Measurements from ENCODE around the gene CRHR1.
"Not testable (repeated sequence)": the region's sequence is repeated elsewhere in the genome, so short reads cannot be mapped to it uniquely, and the experiment has no call there.

Gene CRHR1

DNA sequence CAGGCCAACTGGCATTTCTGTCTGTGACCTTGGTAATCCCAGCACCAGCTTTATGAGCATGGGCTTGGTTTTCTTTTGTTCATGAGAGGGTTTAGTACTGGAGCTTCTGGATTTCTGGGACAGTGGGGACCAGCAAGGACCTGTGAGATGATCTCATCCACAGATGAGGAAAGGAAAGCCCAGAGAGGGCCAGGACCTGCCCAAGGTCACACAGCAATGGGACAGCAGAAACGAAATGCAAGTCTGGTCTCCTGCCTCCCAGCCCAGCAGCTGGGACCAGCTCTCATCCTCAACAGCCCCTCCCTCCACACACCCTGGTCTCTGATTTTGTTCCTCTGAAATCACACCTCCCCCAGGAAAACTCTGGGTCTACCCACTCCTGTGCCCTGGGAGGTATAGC lies 67.8 kb downstream of the CRHR1 start:
- peaks cover 0 to 8% (median 0%) of the 10 kb centered on the region in 11 experiments; a peak in 2 of 22 replicates for H3K27me3 ChIP-seq

DNA sequence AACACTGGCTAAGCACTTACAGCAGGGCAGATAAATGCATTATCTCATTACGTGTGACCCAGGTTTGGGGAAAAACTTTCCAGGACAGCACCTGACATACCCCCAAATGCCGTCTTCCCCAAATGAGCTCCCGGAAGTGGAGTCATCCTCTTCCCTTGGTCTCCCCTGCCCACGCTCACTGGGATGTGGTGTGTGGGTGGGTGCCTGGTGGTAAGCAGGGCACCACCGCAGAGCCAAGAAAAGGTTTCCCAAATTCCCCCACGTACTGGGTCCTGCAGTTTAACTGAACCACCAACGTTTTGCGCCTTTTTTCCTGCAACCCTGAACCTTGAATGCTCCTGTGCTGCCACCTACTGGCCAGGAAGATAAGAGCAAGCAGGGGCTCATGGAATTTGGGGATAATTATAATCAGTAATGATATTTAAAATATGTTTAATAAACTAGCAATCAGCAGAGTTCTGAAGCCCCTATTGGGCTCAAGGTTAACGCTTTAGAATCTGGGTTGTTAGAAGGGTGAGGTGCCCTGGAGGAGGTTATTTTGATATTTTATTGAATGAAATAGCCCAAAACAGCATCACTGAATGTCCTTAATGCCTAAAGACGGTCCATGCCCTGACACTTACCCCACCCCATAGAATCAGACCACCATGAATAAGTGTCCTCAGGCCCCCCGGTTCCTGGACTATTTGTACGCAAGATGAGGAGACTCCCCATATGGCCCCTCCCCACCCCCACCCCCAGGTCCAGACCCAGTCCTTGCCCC lies 68.6 kb downstream of the CRHR1 start:
- Histone ChIP-seq H3K27me3 (peaks cover 0 to 8% (median 0%) of the 10 kb centered on the region in 11 experiments; a peak in 2 of 22 replicates), H4K20me1 (peaks cover 0 to 34% (median 0%) of the 10 kb centered on the region in 11 experiments; a peak in 5 of 22 replicates), H3K4me2 (peak overlapping the region in 6 of 11 experiments; percentile 9 to 49 (median 20); a peak in 5 of 22 replicates), H3K9ac (no peak overlapping the region), H3K27ac (no peak overlapping the region), H3K4me3 (no peak overlapping the region), H3K36me3 (no peaks in the 10 kb centered on the region), H3K9me3 (replicated peaks in 1 of 11) (no peaks in the 10 kb centered on the region), H3K4me1 (peaks cover 0 to 8% (median 2%) of the 10 kb centered on the region in 10 experiments; a peak in 5 of 20 replicates)
- TF ChIP-seq Cebpa-rat (IDR thresholded peaks at IDR 0.05): no peak

More for the DNA sequence above, 67.8 kb downstream of the CRHR1 start:
- H3K4me1 ChIP-seq: peaks cover 0 to 8% (median 2%) of the 10 kb centered on the region in 10 experiments; a peak in 5 of 20 replicates
- H3K9ac ChIP-seq: no peak overlapping the region; a peak in 1 of 22 replicates
- H3K4me2 ChIP-seq: peak overlapping the region in 3 of 11 experiments; percentile 1 to 38 (median 15); a peak in 2 of 22 replicates
- no peaks in the 10 kb centered on the region for H3K36me3 ChIP-seq
- peaks cover 0 to 34% (median 0%) of the 10 kb centered on the region in 11 experiments; a peak in 5 of 22 replicates for H4K20me1 ChIP-seq
- no peaks in the 10 kb centered on the region for H3K9me3 ChIP-seq (replicated peaks in 1 of 11)
- H3K27ac ChIP-seq: no peak overlapping the region
- no peak overlapping the region for H3K4me3 ChIP-seq
- no peak for TF ChIP-seq Cebpa-rat (IDR thresholded peaks at IDR 0.05)

DNA sequence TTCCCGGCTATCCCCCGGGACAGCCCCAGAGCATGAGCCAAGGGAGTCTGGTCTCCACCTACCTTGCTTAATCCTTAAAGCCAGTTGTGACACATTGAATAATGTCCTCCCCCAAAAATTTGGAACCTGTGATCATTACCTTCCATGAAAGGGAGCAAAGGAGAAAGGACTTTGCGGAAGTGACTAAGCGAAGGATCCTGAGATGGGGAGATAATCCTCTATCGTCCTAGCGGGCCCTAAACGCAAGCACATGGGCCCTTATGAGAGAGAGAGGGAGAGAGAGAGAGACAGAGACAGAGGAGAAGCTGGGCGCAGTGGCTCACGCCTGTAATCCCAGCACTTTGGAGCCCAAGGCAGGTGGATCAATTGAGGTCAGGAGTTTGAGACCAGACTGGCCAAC lies 70.1 kb downstream of the CRHR1 start:
- peaks cover 0 to 8% (median 2%) of the 10 kb centered on the region in 10 experiments; a peak in 5 of 20 replicates for H3K4me1 ChIP-seq
- TF ChIP-seq Cebpa-rat (IDR thresholded peaks at IDR 0.05): no peak
- peaks cover 0 to 28% (median 0%) of the 10 kb centered on the region in 11 experiments; a peak in 6 of 22 replicates for H4K20me1 ChIP-seq
- H3K4me2 ChIP-seq: no peak overlapping the region
- no peak overlapping the region for H3K4me3 ChIP-seq
- H3K9me3 ChIP-seq (replicated peaks in 1 of 11): no peaks in the 10 kb centered on the region
- H3K27me3 ChIP-seq: peaks cover 0 to 8% (median 0%) of the 10 kb centered on the region in 11 experiments; a peak in 2 of 22 replicates
- H3K27ac ChIP-seq: no peak overlapping the region
- H3K36me3 ChIP-seq: no peaks in the 10 kb centered on the region
- no peak overlapping the region for H3K9ac ChIP-seq

DNA sequence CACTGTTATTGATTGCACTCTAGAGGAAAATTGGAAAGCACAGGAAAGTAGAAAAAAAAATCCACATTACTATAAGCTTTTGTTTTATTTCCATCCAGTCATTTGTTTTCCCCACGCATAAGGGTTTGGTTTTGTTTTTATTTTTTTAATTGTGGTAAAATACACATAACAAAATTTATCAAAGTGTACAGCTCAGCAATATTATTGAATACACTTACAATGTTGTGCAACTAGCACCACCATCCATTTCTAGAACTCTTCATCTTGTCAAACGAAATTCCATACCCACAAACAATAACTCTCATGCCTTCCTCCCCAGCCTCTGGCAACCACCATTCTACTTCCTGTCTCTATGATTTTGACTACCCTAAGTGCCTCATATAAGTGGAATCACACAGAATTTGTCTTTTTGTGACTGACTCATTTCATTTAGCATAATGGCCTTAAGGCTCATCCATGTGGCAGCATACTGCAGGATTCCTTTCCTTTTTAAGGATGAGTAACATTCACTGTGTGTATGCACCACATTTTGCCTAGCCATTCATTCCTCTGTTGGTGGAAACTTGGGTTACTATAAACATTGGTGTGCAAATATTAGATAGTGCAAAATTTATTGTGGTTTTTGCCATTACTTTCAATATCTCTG lies 71.7 kb downstream of the CRHR1 start:
- no peaks in the 10 kb centered on the region for H3K36me3 ChIP-seq
- H3K9ac ChIP-seq: no peak overlapping the region
- no peak overlapping the region for H3K27ac ChIP-seq
- H4K20me1 ChIP-seq: peaks cover 0 to 24% (median 0%) of the 10 kb centered on the region in 11 experiments; a peak in 4 of 22 replicates
- peaks cover 0 to 8% (median 0%) of the 10 kb centered on the region in 11 experiments; a peak in 2 of 22 replicates for H3K27me3 ChIP-seq
- no peak for TF ChIP-seq Cebpa-rat (IDR thresholded peaks at IDR 0.05)
- H3K4me1 ChIP-seq: peaks cover 0 to 8% (median 2%) of the 10 kb centered on the region in 10 experiments; a peak in 5 of 20 replicates
- H3K4me3 ChIP-seq: no peak overlapping the region
- no peaks in the 10 kb centered on the region for H3K9me3 ChIP-seq (replicated peaks in 1 of 11)
- H3K4me2 ChIP-seq: no peak overlapping the region

DNA sequence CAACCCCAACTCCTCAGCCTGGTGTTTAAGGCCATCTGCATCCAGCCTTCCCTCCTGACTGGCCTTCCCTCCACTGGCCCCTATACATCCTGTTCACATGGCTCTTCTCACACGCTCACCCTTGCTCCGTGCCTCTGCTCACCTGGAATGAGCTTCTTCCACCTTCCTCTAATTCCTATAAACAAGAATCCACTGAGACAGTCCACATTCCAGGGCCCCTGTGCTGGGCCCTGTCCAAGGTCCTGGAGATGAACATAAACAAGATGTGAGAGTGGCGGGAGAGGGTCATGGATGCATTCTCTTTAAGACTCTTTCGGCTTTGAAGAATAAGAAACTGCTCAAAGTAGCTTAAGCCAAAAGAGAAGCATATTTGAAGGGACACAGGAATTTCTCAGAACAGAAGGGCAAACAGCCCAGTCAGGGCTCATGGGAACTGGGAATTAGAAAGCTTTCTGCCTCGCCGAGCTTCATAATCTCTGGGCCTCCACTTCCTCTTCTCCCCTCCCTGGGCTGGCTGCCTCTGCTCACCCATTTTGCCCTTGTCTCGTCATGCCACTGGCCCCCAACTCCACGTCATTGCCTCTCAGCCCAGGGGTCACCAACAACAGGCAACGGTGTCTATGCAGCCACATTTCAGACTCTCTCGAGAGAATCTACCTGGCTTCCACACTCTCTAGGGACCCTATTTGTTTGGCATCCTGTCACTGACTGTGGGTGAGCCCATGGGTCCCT lies 74.0 kb downstream of the CRHR1 start:
- Histone ChIP-seq H3K9ac (no peak overlapping the region), H3K36me3 (no peaks in the 10 kb centered on the region), H3K4me2 (no peak overlapping the region), H3K4me3 (no peak overlapping the region), H4K20me1 (peaks cover 0 to 10% (median 0%) of the 10 kb centered on the region in 11 experiments; a peak in 2 of 22 replicates), H3K4me1 (peaks cover 0 to 1% (median 0%) of the 10 kb centered on the region in 10 experiments; a peak in 1 of 20 replicates), H3K27ac (no peak overlapping the region), H3K9me3 (replicated peaks in 1 of 11) (peaks cover 0 to 12% (median 4%) of the 10 kb centered on the region in 11 experiments; a peak in 8 of 22 replicates), H3K27me3 (no peaks in the 10 kb centered on the region)
- no peak for TF ChIP-seq Cebpa-rat (IDR thresholded peaks at IDR 0.05)

DNA sequence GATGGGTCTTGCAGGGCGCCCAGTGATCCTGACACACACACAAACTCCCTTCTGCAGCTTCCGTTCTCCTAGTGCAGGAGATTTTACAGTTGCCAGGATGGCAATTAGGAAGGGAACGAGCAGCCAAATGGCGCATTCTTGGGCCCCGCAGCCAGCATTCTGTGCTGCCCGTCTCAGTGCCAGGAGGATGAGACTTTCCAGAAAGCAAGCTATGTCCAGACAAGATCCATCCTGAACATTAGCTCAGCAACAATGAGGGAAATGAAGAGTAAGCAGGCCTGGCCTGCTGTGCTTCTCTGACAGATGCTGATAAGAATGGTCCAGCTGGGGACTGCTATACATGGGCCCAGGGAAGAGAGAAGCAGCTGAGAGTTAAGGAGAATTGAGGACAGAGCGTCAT lies 77.0 kb downstream of the CRHR1 start:
- no peaks in the 10 kb centered on the region for H3K27me3 ChIP-seq
- no peak for TF ChIP-seq Cebpa-rat (IDR thresholded peaks at IDR 0.05)

DNA sequence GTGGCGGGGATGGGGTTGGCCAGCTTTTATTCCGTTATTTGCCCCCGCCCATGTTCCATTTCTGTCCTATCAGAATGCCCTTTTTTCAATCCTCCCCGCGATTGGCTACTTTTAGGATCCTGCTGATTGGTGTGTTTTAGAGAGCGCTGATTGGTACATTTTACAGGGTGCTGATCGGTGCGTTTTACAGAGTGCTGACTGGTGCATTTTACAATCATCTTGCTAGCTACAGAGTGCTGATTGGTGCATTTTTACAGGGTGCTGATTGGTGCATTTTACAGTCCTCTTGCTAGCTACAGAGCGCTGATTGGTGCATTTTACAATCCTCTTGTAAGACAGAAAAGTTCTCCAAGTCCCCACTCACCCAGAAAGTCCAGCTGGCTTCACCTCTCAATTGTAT lies 78.0 kb downstream of the CRHR1 start:
- H3K36me3 ChIP-seq, H3K27ac ChIP-seq, H3K27me3 ChIP-seq, H3K4me2 ChIP-seq, H3K9ac ChIP-seq, H3K4me3 ChIP-seq, H3K4me1 ChIP-seq, H4K20me1 ChIP-seq: not testable (repeated sequence)
- peaks cover 0 to 12% (median 4%) of the 10 kb centered on the region in 11 experiments; a peak in 8 of 22 replicates for H3K9me3 ChIP-seq (replicated peaks in 1 of 11)

More for the DNA sequence above, 77.0 kb downstream of the CRHR1 start:
- Histone ChIP-seq H3K9ac (no peak overlapping the region), H4K20me1 (no peaks in the 10 kb centered on the region; a peak in 2 of 22 replicates), H3K27ac (no peak overlapping the region), H3K4me1 (no peaks in the 10 kb centered on the region), H3K4me3 (no peak overlapping the region), H3K36me3 (no peaks in the 10 kb centered on the region), H3K9me3 (replicated peaks in 1 of 11) (peaks cover 0 to 12% (median 4%) of the 10 kb centered on the region in 11 experiments; a peak in 8 of 22 replicates), H3K4me2 (no peak overlapping the region)

DNA sequence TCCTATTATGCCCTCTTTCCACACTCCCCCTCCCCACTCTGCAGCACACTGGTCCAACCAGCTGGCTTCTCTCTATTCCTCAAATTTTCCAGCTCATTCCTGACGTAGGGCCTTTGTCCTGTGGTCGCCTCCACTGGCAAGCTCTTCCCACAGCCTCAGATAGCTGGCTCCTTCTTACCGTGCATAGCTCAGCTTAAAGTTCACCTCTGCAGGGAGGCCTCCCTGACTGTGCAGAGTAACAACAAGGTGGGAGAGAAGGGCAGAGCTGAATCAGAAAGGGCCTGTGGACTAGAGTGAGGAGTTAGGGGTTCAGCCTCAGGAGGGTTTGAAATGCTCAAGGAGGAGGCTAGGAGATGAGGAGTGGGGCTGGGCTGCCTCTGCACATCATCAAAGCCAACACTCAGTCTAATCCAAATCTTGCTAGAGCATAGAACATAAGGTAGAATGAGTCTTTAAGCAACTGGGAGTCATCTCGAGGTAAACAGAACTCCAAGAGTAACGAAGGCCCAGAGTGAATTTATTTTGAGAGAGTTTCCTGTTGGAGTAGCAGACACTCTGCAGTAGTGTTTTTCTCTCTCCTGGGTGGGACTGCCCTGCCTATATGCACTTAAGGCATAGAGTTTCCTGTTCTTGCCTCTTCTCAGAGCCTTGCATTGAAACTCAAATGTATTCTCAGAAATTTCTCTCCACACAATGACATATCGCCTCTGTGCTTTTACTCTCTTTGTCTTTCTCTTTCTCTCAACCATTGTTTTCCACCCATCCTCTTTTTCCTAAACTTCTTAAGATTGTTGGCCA lies 79.9 kb downstream of the CRHR1 start:
- peaks cover 0 to 10% (median 0%) of the 10 kb centered on the region in 10 experiments; a peak in 5 of 20 replicates for H3K4me1 ChIP-seq
- H3K9me3 ChIP-seq (replicated peaks in 1 of 11): peaks cover 0 to 12% (median 4%) of the 10 kb centered on the region in 11 experiments; a peak in 8 of 22 replicates
- H3K36me3 ChIP-seq: no peaks in the 10 kb centered on the region
- no peaks in the 10 kb centered on the region for H3K27me3 ChIP-seq
- no peak overlapping the region for H3K4me2 ChIP-seq
- H3K9ac ChIP-seq: no peak overlapping the region
- no peaks in the 10 kb centered on the region; a peak in 1 of 22 replicates for H4K20me1 ChIP-seq
- H3K4me3 ChIP-seq: no peak overlapping the region
- H3K27ac ChIP-seq: no peak overlapping the region
- TF ChIP-seq Cebpa-rat (IDR thresholded peaks at IDR 0.05): no peak
